Measurements from ENCODE around the gene CYBC1.
"Not testable (repeated sequence)": the region's sequence is repeated elsewhere in the genome, so short reads cannot be mapped to it uniquely, and the experiment has no call there.

- TF ChIP-seq POLR2AphosphoS5 (IDR thresholded peaks at IDR 0.05); EZH2 (IDR thresholded peaks at IDR 0.05; ENCODE audit: borderline replicate concordance, insufficient read depth, low read length, poor library complexity, severe bottlenecking); EP300 (conservative IDR thresholded peaks at IDR 0.05; ENCODE audit: poor library complexity, severe bottlenecking); TAF1 (IDR thresholded peaks at IDR 0.05; ENCODE audit: low read depth); RAD21 (conservative IDR thresholded peaks at IDR 0.05); REST (IDR thresholded peaks at IDR 0.05; ENCODE audit: borderline replicate concordance): not testable (repeated sequence)
- TF ChIP-seq, protein P1, sequence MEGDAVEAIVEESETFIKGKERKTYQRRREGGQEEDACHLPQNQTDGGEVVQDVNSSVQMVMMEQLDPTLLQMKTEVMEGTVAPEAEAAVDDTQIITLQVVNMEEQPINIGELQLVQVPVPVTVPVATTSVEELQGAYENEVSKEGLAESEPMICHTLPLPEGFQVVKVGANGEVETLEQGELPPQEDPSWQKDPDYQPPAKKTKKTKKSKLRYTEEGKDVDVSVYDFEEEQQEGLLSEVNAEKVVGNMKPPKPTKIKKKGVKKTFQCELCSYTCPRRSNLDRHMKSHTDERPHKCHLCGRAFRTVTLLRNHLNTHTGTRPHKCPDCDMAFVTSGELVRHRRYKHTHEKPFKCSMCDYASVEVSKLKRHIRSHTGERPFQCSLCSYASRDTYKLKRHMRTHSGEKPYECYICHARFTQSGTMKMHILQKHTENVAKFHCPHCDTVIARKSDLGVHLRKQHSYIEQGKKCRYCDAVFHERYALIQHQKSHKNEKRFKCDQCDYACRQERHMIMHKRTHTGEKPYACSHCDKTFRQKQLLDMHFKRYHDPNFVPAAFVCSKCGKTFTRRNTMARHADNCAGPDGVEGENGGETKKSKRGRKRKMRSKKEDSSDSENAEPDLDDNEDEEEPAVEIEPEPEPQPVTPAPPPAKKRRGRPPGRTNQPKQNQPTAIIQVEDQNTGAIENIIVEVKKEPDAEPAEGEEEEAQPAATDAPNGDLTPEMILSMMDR (IDR thresholded peaks at IDR 0.05; ENCODE audit: poor library complexity, severe bottlenecking), result not testable (repeated sequence)
Observed at GRCh38 chr17:82453151-82453550, 2.6 kb upstream of the CYBC1 start.

Data from neural cell (in vitro differentiated cells).